ENCODE measurements around the gene APOL5.

DNA sequence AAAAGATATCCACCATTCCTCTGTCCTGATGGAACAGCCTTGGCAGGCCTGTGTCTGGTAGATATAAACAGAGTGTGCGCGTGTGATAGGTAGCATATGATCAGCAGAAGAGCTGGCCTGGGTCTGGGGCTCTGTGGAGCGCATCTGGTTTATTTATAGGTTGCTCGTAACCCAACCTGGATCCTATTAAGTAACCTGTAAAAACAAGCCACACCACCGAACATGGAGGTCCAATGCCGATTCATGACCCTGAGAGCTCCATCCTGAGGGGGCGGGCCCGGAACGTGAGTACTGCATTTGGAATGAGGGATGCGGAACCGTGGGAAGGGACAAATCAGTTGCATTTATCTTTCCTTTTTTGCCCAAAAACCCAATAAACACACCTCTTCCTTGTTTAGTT, 31.9 kb upstream of the APOL5 start:
- TF ChIP-seq ZNF274 (IDR thresholded peaks at IDR 0.05; ENCODE audit: low read depth, low read length) (no peak), YY1 (IDR thresholded peaks at IDR 0.05; ENCODE audit: insufficient read depth, insufficient read length) (no peak), SUZ12 (IDR thresholded peaks at IDR 0.05; ENCODE audit: extremely low read depth, insufficient read depth, insufficient read length) (no peak)

Data from NT2/D1 (cell line).